Midbrain (tissue), 1 donor: ENCODE results near the gene USP17L19.
"Not testable (repeated sequence)": the region's sequence is repeated elsewhere in the genome, so short reads cannot be mapped to it uniquely, and the experiment has no call there.

Source experiments
- DNase-seq: peaks from one replicate; lab custom pipeline; 2025; lab: John Stamatoyannopoulos, UW

The USP17L19 gene

GRCh38 chr4:9253078-9253477 lies at the start of gene USP17L19:
TSS of gene USP17L19 (plus strand) at chr4:9253378. CDS start at chr4:9253378, 0 bp downstream.
- DNase-seq, result not testable (repeated sequence)

DNA sequence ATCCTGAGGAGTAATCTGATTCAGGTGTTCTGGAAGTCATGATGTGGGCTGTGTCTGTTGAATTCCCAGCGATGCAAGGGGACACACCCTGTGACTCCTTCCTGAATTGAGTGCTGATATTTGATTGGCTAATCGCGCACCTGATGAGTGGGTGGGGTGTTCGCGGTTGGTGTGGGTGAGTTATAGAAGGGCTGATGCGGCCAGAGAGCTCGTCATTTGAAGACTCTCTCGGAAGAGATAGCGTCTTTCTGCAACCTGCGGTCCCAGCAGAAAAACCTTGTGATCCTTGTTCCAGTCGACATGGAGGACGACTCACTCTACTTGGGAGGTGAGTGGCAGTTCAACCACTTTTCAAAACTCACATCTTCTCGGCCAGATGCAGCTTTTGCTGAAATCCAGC lies 42.8 kb upstream of the USP17L19 start, which contains the start of gene USP17L10:
USP17L10 (plus strand) TSS at position 301 of the 400 bp plus-strand sequence; CDS start at position 301, 0 bp downstream.
- not testable (repeated sequence) for DNase-seq

GRCh38 chr4:9214701-9215100 lies 38.5 kb upstream of the USP17L19 start:
- DNase-seq, result not testable (repeated sequence)

DNA sequence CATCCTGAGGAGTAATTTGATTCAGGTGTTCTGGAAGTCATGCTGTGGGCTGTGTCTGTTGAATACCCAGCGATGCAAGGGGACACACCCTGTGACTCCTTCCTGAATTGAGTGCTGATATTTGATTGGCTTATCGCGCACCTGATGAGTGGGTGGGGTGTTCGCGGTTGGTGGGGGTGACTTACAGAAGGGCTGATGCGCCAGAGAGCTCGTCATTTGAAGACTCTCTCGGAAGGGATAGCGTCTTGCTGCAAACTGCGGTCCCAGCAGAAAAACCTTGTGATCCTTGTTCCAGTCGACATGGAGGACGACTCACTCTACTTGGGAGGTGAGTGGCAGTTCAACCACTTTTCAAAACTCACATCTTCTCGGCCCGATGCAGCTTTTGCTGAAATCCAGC lies 38.1 kb upstream of the USP17L19 start, which contains the start of gene USP17L11:
USP17L11 (plus strand) TSS at position 301 of the 400 bp plus-strand sequence; CDS start at position 301, 0 bp downstream.
- not testable (repeated sequence) for DNase-seq

DNA sequence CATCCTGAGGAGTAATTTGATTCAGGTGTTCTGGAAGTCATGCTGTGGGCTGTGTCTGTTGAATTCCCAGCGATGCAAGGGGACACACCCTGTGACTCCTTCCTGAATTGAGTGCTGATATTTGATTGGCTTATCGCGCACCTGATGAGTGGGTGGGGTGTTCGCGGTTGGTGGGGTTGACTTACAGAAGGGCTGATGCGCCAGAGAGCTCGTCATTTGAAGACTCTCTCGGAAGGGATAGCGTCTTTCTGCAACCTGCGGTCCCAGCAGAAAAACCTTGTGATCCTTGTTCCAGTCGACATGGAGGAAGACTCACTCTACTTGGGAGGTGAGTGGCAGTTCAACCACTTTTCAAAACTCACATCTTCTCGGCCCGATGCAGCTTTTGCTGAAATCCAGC lies 33.3 kb upstream of the USP17L19 start, which contains the start of gene USP17L12:
USP17L12 (plus strand) TSS at position 301 of the 400 bp plus-strand sequence; CDS start at position 301, 0 bp downstream.
- DNase-seq, result not testable (repeated sequence)

DNA sequence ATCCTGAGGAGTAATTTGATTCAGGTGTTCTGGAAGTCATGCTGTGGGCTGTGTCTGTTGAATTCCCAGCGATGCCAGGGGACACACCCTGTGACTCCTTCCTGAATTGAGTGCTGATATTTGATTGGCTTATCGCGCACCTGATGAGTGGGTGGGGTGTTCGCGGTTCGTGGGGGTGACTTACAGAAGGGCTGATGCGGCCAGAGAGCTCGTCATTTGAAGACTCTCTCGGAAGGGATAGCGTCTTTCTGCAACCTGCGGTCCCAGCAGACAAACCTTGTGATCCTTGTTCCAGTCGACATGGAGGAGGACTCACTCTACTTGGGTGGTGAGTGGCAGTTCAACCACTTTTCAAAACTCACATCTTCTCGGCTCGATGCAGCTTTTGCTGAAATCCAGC lies 28.6 kb upstream of the USP17L19 start, which contains the start of gene USP17L13:
USP17L13 (plus strand) TSS at position 301 of the 400 bp plus-strand sequence; CDS start at position 301, 0 bp downstream.
- not testable (repeated sequence) for DNase-seq

- DNase-seq, result not testable (repeated sequence)
Observed at GRCh38 chr4:9230249-9230648, 22.9 kb upstream of the USP17L19 start.

DNA sequence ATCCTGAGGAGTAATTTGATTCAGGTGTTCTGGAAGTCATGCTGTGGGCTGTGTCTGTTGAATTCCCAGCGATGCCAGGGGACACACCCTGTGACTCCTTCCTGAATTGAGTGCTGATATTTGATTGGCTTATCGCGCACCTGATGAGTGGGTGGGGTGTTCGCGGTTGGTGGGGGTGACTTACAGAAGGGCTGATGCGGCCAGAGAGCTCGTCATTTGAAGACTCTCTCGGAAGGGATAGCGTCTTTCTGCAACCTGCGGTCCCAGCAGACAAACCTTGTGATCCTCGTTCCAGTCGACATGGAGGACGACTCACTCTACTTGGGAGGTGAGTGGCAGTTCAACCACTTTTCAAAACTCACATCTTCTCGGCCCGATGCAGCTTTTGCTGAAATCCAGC lies 19.1 kb upstream of the USP17L19 start, which contains the start of gene USP17L15:
USP17L15 (plus strand) TSS at position 301 of the 400 bp plus-strand sequence; CDS start at position 301, 0 bp downstream.
- DNase-seq, result not testable (repeated sequence)

DNA sequence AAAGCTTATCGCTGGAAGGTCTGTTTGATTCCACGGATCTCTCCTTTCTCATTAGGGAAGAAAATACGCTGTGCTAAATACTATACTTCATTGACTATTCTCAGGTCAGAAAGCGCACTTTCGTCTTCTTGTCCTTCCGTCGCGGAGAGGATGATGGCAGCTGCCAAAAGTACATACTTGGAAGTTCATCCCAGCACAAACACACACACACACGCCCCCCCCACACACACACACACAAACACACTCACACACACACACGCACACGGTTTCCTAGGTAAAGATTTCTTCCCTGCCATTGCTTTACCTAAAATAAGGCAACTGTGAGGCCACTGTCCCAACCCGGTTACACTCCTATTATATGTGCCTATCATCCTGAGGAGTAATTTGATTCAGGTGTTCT lies 14.7 kb upstream of the USP17L19 start:
- DNase-seq, result not testable (repeated sequence)

DNA sequence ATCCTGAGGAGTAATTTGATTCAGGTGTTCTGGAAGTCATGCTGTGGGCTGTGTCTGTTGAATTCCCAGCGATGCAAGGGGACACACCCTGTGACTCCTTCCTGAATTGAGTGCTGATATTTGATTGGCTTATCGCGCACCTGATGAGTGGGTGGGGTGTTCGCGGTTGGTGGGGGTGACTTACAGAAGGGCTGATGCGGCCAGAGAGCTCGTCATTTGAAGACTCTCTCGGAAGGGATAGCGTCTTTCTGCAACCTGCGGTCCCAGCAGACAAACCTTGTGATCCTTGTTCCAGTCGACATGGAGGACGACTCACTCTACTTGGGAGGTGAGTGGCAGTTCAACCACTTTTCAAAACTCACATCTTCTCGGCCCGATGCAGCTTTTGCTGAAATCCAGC lies 9.6 kb upstream of the USP17L19 start, which contains the start of gene USP17L17:
USP17L17 (plus strand) TSS at position 301 of the 400 bp plus-strand sequence; CDS start at position 301, 0 bp downstream.
- DNase-seq, result not testable (repeated sequence)

- not testable (repeated sequence) for DNase-seq
Observed at GRCh38 chr4:9247953-9248680, 5.1 kb upstream of the USP17L19 start, which contains the start of gene USP17L18. TSS of gene USP17L18 (plus strand) at chr4:9248630. CDS start at chr4:9248630, 0 bp downstream.

- not testable (repeated sequence) for DNase-seq
Observed at GRCh38 chr4:9257824-9258223, 4.6 kb downstream of the USP17L19 start, which contains the start of gene USP17L20. TSS of gene USP17L20 (plus strand) at chr4:9258124. CDS start at chr4:9258124, 0 bp downstream.

- DNase-seq, result not testable (repeated sequence)
Observed at GRCh38 chr4:9262572-9262971, 9.4 kb downstream of the USP17L19 start, which contains the start of gene USP17L21. TSS of gene USP17L21 (plus strand) at chr4:9262872. CDS start at chr4:9262872, 0 bp downstream.

DNA sequence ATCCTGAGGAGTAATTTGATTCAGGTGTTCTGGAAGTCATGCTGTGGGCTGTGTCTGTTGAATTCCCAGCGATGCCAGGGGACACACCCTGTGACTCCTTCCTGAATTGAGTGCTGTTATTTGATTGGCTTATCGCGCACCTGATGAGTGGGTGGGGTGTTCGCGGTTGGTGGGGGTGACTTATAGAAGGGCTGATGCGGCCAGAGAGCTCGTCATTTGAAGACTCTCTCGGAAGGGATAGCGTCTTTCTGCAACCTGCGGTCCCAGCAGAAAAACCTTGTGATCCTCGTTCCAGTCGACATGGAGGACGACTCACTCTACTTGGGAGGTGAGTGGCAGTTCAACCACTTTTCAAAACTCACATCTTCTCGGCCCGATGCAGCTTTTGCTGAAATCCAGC lies 14.1 kb downstream of the USP17L19 start, which contains the start of gene USP17L22:
USP17L22 (plus strand) TSS at position 301 of the 400 bp plus-strand sequence; CDS start at position 301, 0 bp downstream.
- DNase-seq, result not testable (repeated sequence)

- DNase-seq, result not testable (repeated sequence)
Observed at GRCh38 chr4:9271719-9272118, 18.5 kb downstream of the USP17L19 start.
